Testis (tissue), 2 donors: Measurements from ENCODE around the gene POLE.

ENCODE experiments used
- CTCF ChIP-seq, 3 experiments: fragments of 450-650 bp in 2 of 3; fragments of 200-600 bp in 1 of 3; sonication (generic) in 1 of 3; IDR thresholded peaks; one replicate each; pipeline ENCODE4 v1.5.1; 2016 to 2019; ENCODE audit warnings: antibody characterized with exemption in 3 of 3, mild to moderate bottlenecking in 2 of 3, moderate library complexity in 1 of 3
- POLR2A ChIP-seq: fragments of 450-650 bp; IDR thresholded peaks from one replicate; pipeline ENCODE4 v1.6.1; 2017; ENCODE audit warnings: antibody characterized with exemption, mild to moderate bottlenecking, moderate library complexity

- TF ChIP-seq POLR2A (no peak), CTCF (IDR thresholded peaks at IDR 0.05) (no peak)
Observed at GRCh38 chr12:132665149-132665491, 22.0 kb downstream of the POLE start.
